HEK293T (cell line): ENCODE data around the gene GTSE1.

Experiments used
- CTCF ChIA-PET: fragments of 350-600 bp; formaldehyde crosslinking; extraction: SDS; loops from one replicate; lab custom pipeline; 2021; ENCODE audit warnings: antibody characterized with exemption, inconsistent platforms; lab: Yijun Ruan, JAX
- POLR2A ChIA-PET: fragments of 350-600 bp; formaldehyde crosslinking; extraction: SDS; loops from one replicate; lab custom pipeline; 2020; ENCODE audit warnings: antibody characterized with exemption, inconsistent platforms; lab: Yijun Ruan, JAX
- DNase-seq: peaks from one replicate; pipeline ENCODE4 v3.0.0; 2012; ENCODE audit warnings: mixed read lengths; ENCODE audit errors: extremely low spot score
- ARNT ChIP-seq: fragments of 450-650 bp; IDR thresholded peaks from 2 replicates; pipeline ENCODE4 v1.6.1; 2017; ENCODE audit warnings: mild to moderate bottlenecking
- BHLHE40 ChIP-seq: fragments of 450-650 bp; IDR thresholded peaks from 2 replicates; pipeline ENCODE4 v1.6.1; 2016; ENCODE audit warnings: mild to moderate bottlenecking, moderate library complexity, borderline replicate concordance
- CTBP1 ChIP-seq: fragments of 450-650 bp; IDR thresholded peaks from 2 replicates; pipeline ENCODE4 v1.6.1; 2016; ENCODE audit warnings: borderline replicate concordance
- ELF4 ChIP-seq: fragments of 450-650 bp; IDR thresholded peaks from 2 replicates; pipeline ENCODE4 v1.6.1; 2017; ENCODE audit warnings: antibody characterized with exemption
- FOXA1 ChIP-seq: fragments of 450-650 bp; IDR thresholded peaks from 2 replicates; pipeline ENCODE4 v1.6.1; 2016; ENCODE audit warnings: mild to moderate bottlenecking
- FOXK2 ChIP-seq: fragments of 450-650 bp; IDR thresholded peaks from 2 replicates; pipeline ENCODE4 v1.6.1; 2016; ENCODE audit warnings: mild to moderate bottlenecking
- FOXM1 ChIP-seq: fragments of 450-650 bp; IDR thresholded peaks from 2 replicates; pipeline ENCODE4 v1.6.1; 2017; ENCODE audit warnings: mild to moderate bottlenecking, borderline replicate concordance
- HDGF ChIP-seq: fragments of 450-650 bp; IDR thresholded peaks from 2 replicates; pipeline ENCODE4 v1.6.1; 2017; ENCODE audit warnings: antibody characterized with exemption, borderline replicate concordance
- L3MBTL2 ChIP-seq: fragments of 450-650 bp; conservative IDR thresholded peaks from 2 replicates; pipeline ENCODE4 v1.6.1; 2016; ENCODE audit warnings: mild to moderate bottlenecking
- LEF1 ChIP-seq: fragments of 450-650 bp; IDR thresholded peaks from 2 replicates; pipeline ENCODE4 v1.6.1; 2017; ENCODE audit warnings: mild to moderate bottlenecking, borderline replicate concordance
- NFRKB ChIP-seq: fragments of 450-650 bp; IDR thresholded peaks from 2 replicates; pipeline ENCODE4 v1.6.1; 2016; ENCODE audit warnings: mild to moderate bottlenecking, moderate library complexity
- PKNOX1 ChIP-seq: fragments of 450-650 bp; IDR thresholded peaks from 2 replicates; pipeline ENCODE4 v1.6.1; 2016
- SP1 ChIP-seq: fragments of 450-650 bp; IDR thresholded peaks from 2 replicates; pipeline ENCODE4 v1.6.1; 2017
- SUZ12 ChIP-seq: fragments of 450-650 bp; IDR thresholded peaks from 2 replicates; pipeline ENCODE4 v1.6.1; 2016; ENCODE audit warnings: mild to moderate bottlenecking
- TARDBP ChIP-seq: fragments of 450-650 bp; IDR thresholded peaks from 2 replicates; pipeline ENCODE4 v1.6.1; 2016
- ZNF384 ChIP-seq: fragments of 450-650 bp; IDR thresholded peaks from 2 replicates; pipeline ENCODE4 v1.6.1; 2016

GTSE1 gene

DNA sequence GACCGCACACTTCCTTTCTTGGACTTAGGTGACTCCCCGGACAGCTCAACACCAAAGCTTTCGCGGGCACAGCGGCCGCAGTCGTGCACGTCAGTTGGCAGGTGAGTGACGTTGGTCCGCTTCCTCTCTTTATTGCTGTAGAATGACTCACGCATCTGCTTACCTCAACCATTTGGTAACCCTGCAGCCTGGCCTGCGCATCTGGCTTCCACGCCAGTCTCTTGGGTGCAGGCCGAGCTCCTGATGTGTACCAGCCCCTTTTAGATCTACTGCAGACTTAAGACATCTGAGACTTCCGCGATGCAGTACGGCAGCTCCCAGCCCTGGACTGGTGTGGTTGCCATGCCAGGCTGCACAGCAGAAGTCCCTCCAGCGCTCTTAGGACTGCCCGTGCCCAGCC, 26.5 kb downstream of the GTSE1 start:
- DNase-seq: no peak
- ChIA-PET CTCF (interaction anchor here (1.0 kb wide), 1 partner anchor 11 kb away, joined by 3 read pairs; no protein-coding TSS in a partner anchor), POLR2A (interaction anchor here (1.4 kb wide), 1 partner anchor 13 kb away, joined by 4 read pairs; the partner anchor contains the start of gene TRMU)
- TF ChIP-seq L3MBTL2 (no peak), NFRKB (no peak), TARDBP (no peak), ELF4 (no peak), SUZ12 (no peak)

DNA sequence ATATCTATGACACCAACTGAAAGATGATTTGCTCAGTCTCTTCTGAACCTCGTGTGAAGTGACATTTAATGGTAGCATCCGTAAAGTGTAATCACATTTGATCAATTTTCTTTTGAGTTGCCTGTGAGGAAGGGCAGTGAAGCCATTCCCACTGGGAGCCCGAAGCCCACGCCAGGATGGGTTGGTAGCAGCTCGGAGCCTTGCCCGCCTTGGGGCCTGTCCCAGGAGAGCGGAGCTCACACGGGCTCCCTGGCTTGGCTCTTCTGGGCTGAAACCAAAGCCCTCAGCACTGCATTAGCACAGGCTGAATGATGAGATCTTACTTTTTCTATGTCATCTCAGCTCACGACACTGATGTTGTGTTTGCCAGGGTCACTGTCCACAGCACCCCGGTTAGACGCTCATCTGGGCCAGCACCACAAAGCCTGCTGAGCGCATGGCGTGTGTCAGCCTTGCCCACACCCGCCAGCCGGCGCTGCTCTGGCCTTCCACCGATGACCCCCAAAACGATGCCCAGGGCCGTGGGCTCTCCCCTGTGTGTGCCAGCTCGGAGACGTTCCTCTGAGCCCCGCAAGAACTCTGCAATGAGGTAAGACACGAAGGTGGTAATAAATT, 29.5 kb downstream of the GTSE1 start:
- POLR2A ChIA-PET: interaction anchor here (0.6 to 1.1 kb wide), 2 partner anchors 8 to 10 kb away, joined by 3 read pairs; partner anchors contain the start of gene TRMU
- TF ChIP-seq FOXK2: no peak
- no peak for TF ChIP-seq FOXA1
- TF ChIP-seq SUZ12: no peak
- TF ChIP-seq ZNF384: no peak
- no peak for TF ChIP-seq ELF4
- TF ChIP-seq BHLHE40: no peak
- no peak for TF ChIP-seq LEF1
- no peak for TF ChIP-seq L3MBTL2
- TF ChIP-seq HDGF: no peak
- no peak for TF ChIP-seq CTBP1
- TF ChIP-seq FOXM1: no peak
- TF ChIP-seq PKNOX1: no peak
- no peak for TF ChIP-seq ARNT
- no peak for TF ChIP-seq TARDBP
- CTCF ChIA-PET: no interaction called here

GRCh38 chr22:46327691-46328465, 31.2 kb downstream of the GTSE1 start:
- CTCF ChIA-PET: no interaction called here
- TF ChIP-seq NFRKB: no peak
- no peak for TF ChIP-seq PKNOX1
- no peak for TF ChIP-seq ELF4
- no peak for TF ChIP-seq SP1
- no peak for TF ChIP-seq LEF1
- TF ChIP-seq FOXM1: no peak
- TF ChIP-seq CTBP1: no peak
- no peak for TF ChIP-seq HDGF
- no peak for TF ChIP-seq ZNF384
- no peak for TF ChIP-seq ARNT
- no peak for TF ChIP-seq L3MBTL2
- TF ChIP-seq SUZ12: no peak
- TF ChIP-seq BHLHE40: no peak
- TF ChIP-seq FOXK2: no peak
- TF ChIP-seq FOXA1: no peak
- POLR2A ChIA-PET: no interaction called here
- no peak for DNase-seq

More for the DNA sequence above, 29.5 kb downstream of the GTSE1 start:
- DNase-seq: no peak

GRCh38 chr22:46328797-46329196, 32.1 kb downstream of the GTSE1 start:
- CTCF ChIA-PET: no interaction called here
- TF ChIP-seq FOXA1: no peak
- DNase-seq: no peak
- POLR2A ChIA-PET: no interaction called here

- POLR2A ChIA-PET: interaction anchor here (0.9 kb wide), 1 partner anchor 12 kb away, joined by 4 read pairs; no protein-coding TSS in a partner anchor
- no peak for DNase-seq
- CTCF ChIA-PET: no interaction called here
- TF ChIP-seq SP1 (no peak), SUZ12 (no peak), BHLHE40 (no peak), FOXM1 (no peak), FOXA1 (no peak), L3MBTL2 (no peak), TARDBP (no peak), CTBP1 (no peak), ARNT (no peak), PKNOX1 (no peak)
Measured at GRCh38 chr22:46329616-46330015, 32.9 kb downstream of the GTSE1 start.

DNA sequence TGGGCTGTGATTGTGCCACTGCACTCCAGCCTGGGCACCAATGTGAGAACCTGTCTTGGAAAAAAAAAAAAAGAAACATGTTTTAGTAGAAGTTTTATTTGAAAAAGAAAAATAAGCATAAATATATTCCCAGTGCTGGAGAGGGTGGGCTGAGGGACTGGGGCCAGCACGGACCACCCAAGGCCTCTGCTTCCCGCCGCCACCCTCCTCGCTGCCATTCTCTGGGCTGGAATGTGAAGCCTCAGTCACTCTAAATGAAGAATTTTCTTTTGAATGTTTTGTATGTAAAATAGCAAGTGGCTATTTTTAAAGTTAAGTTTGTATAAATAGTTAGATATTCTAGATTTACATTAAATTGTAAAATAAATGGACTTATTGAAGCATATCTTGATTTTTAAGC, 33.8 kb downstream of the GTSE1 start:
- no peak for TF ChIP-seq L3MBTL2
- TF ChIP-seq LEF1: no peak
- no peak for TF ChIP-seq HDGF
- TF ChIP-seq SUZ12: no peak
- TF ChIP-seq FOXK2: no peak
- TF ChIP-seq ZNF384: no peak
- no peak for TF ChIP-seq NFRKB
- no peak for TF ChIP-seq SP1
- TF ChIP-seq BHLHE40: no peak
- no peak for TF ChIP-seq PKNOX1
- no peak for TF ChIP-seq ELF4
- CTCF ChIA-PET: no interaction called here
- DNase-seq: no peak
- POLR2A ChIA-PET: interaction anchor here (0.9 kb wide), 1 partner anchor 13 kb away, joined by 4 read pairs; no protein-coding TSS in a partner anchor
